Endodermal cell (in vitro differentiated cells): Measurements from ENCODE around the gene CYBB. TPM values are rescaled to one million over a fixed set of nuclear protein-coding genes. Genes with fewer than 3 reads are reported as not detected.

Experiments
- DNase-seq: peaks from one replicate; pipeline ENCODE4 v3.0.0-alpha.2; 2017
- H3K27ac ChIP-seq: 2 replicates; pipeline ENCODE4 v1.5.1; 2013; ENCODE audit warnings: mild to moderate bottlenecking, low read depth, low read length, moderate library complexity
- H3K27me3 ChIP-seq: 2 replicates; pipeline ENCODE4 v1.6.1; 2013; ENCODE audit warnings: mild to moderate bottlenecking, low read length, moderate library complexity; ENCODE audit not compliant: insufficient read depth, control insufficient read depth, poor library complexity, severe bottlenecking
- H3K36me3 ChIP-seq: 2 replicates; pipeline ENCODE4 v1.7.0; 2013; ENCODE audit warnings: mild to moderate bottlenecking, low read length, moderate library complexity; ENCODE audit not compliant: control insufficient read depth, insufficient read depth
- H3K4me1 ChIP-seq: one replicate; pipeline ENCODE4 v1.7.0; 2013; ENCODE audit warnings: low read length; ENCODE audit not compliant: control insufficient read depth, insufficient read depth
- H3K4me3 ChIP-seq: 2 replicates; pipeline ENCODE4 v1.5.1; 2013; ENCODE audit warnings: mild to moderate bottlenecking, low read length, moderate library complexity
- H3K9ac ChIP-seq: 2 replicates; pipeline ENCODE4 v1.6.1; 2013; ENCODE audit warnings: mild to moderate bottlenecking, low read length, moderate library complexity; ENCODE audit not compliant: poor library complexity, severe bottlenecking; ENCODE audit errors: extremely low read depth
- H3K9me3 ChIP-seq: 2 replicates; pipeline ENCODE4 v1.6.1; 2013; ENCODE audit warnings: mild to moderate bottlenecking, low read length, moderate library complexity; ENCODE audit not compliant: control insufficient read depth
- H3K27ac Mint-ChIP-seq: 2 replicates; pipeline ENCODE4 v1.8.0; 2020; ENCODE audit warnings: mixed read lengths
- H3K27me3 Mint-ChIP-seq: 2 replicates; pipeline ENCODE4 v1.8.0; 2021; ENCODE audit warnings: mild to moderate bottlenecking, mixed read lengths; ENCODE audit not compliant: insufficient read depth
- H3K36me3 Mint-ChIP-seq: 2 replicates; pipeline ENCODE4 v1.8.0; 2020; ENCODE audit warnings: low read depth, mixed read lengths
- H3K4me1 Mint-ChIP-seq: 2 replicates; pipeline ENCODE4 v1.8.0; 2020; ENCODE audit warnings: mixed read lengths
- H3K4me3 Mint-ChIP-seq: 2 replicates; pipeline ENCODE4 v1.8.0; 2020; ENCODE audit warnings: mild to moderate bottlenecking, moderate library complexity, mixed read lengths
- H3K9me3 Mint-ChIP-seq: 2 replicates; pipeline ENCODE4 v1.8.0; 2020; ENCODE audit warnings: mild to moderate bottlenecking, mixed read lengths
- CTCF ChIP-seq: fragments of 200-600 bp; sonication (generic); conservative IDR thresholded peaks from 2 replicates; pipeline ENCODE4 v1.5.0; 2021; ENCODE audit warnings: antibody characterized with exemption, mild to moderate bottlenecking
- WGBS, 2 experiments: methylation state at CpG; one replicate each; pipeline versions ENCODE4 v1.1.5 to v1.1.7; 2013; ENCODE audit warnings: missing lambda C conversion rate in 2 of 2, mixed read lengths in 1 of 2; ENCODE audit not compliant: insufficient coverage in 1 of 2, insufficient read length in 1 of 2; 5-methylcytosine and 5-hydroxymethylcytosine counted together
- total RNA-seq, 2 donors: library from RNA; stranded (reverse); fragmentation: NEBNext Ultra II Directional in 1 of 2; extraction: Animal tissue kit (Norgen Biotek cat#: 25700) in 1 of 2; gene quantifications; 2 replicates in 1 of 2; 3 replicates in 1 of 2; pipeline ENCODE4 v1.2.1, GENCODE V29; 2021

CYBB gene
- total RNA-seq, 2 donors from 2014 or later = not detected

GRCh38 chrX:37840931-37841330 lies 61.1 kb downstream of the CYBB start:
- Histone ChIP-seq H3K36me3 (no peaks in the 10 kb centered on the region), H3K27me3 (peaks cover 54% of the 10 kb centered on the region), H3K4me3 (no peak overlapping the region), H3K9ac (no peak overlapping the region), H3K27ac (no peak overlapping the region), H3K9me3 (no peaks in the 10 kb centered on the region), H3K4me1 (no peaks in the 10 kb centered on the region)
- 100% methylated on average over 1 of the region's 3 CpGs for WGBS, 2 experiments
- no peak for TF ChIP-seq CTCF
- DNase-seq = no peak
- Mint-ChIP-seq H3K9me3 (peaks cover 16% of the 10 kb centered on the region), H3K4me3 (no peak overlapping the region), H3K27ac (no peak overlapping the region), H3K36me3 (peaks cover 11% of the 10 kb centered on the region), H3K4me1 (peaks cover 1% of the 10 kb centered on the region), H3K27me3 (peaks cover 27% of the 10 kb centered on the region)

GRCh38 chrX:37844622-37845021 lies 64.8 kb downstream of the CYBB start:
- no peak overlapping the region for H3K27ac Mint-ChIP-seq
- H3K27ac ChIP-seq = no peak overlapping the region
- H3K9me3 Mint-ChIP-seq = peaks cover 29% of the 10 kb centered on the region
- H3K4me3 ChIP-seq = no peak overlapping the region
- no peak overlapping the region for H3K9ac ChIP-seq
- H3K36me3 ChIP-seq = no peaks in the 10 kb centered on the region
- H3K27me3 ChIP-seq = peaks cover 59% of the 10 kb centered on the region
- H3K9me3 ChIP-seq = no peaks in the 10 kb centered on the region
- H3K4me1 ChIP-seq = no peaks in the 10 kb centered on the region
- no peak for TF ChIP-seq CTCF
- peaks cover 5% of the 10 kb centered on the region for H3K36me3 Mint-ChIP-seq
- H3K4me3 Mint-ChIP-seq = no peak overlapping the region
- peaks cover 1% of the 10 kb centered on the region for H3K4me1 Mint-ChIP-seq
- DNase-seq = no peak
- H3K27me3 Mint-ChIP-seq = peaks cover 27% of the 10 kb centered on the region

- peaks cover 24% of the 10 kb centered on the region for H3K27me3 Mint-ChIP-seq
- no peak for DNase-seq
- peak overlapping the region; percentile 58 for H3K4me3 Mint-ChIP-seq
- Histone ChIP-seq H3K27me3 (peaks cover 45% of the 10 kb centered on the region), H3K9ac (no peak overlapping the region), H3K27ac (no peak overlapping the region), H3K4me3 (no peak overlapping the region), H3K9me3 (no peaks in the 10 kb centered on the region), H3K36me3 (no peaks in the 10 kb centered on the region), H3K4me1 (no peaks in the 10 kb centered on the region)
- WGBS, 2 experiments = 94% methylated on average over 3 of the region's 3 CpGs; no CpG with 5 or more reads in 1 of the 2 experiments
- peaks cover 1% of the 10 kb centered on the region for H3K4me1 Mint-ChIP-seq
- no peak overlapping the region for H3K27ac Mint-ChIP-seq
- H3K9me3 Mint-ChIP-seq = peaks cover 34% of the 10 kb centered on the region
- peaks cover 2% of the 10 kb centered on the region for H3K36me3 Mint-ChIP-seq
- TF ChIP-seq CTCF = no peak
Measured at GRCh38 chrX:37846141-37846540, 66.3 kb downstream of the CYBB start.
